HCT116 (cell line): ENCODE data around the gene VEPH1. TPM values are rescaled to one million over a fixed set of nuclear protein-coding genes. Genes with fewer than 3 reads are reported as not detected.

ENCODE experiments used
- ATAC-seq: fragments of 200-7000 bp; cut with Tn5 transposase; 2 replicates; pipeline ENCODE4 v1.9.1; 2020; ENCODE audit warnings: mild to moderate bottlenecking, moderate library complexity
- BruUV-seq: library from RNA; stranded (reverse); fragments of 400-500 nt; replicated peaks from 2 replicates; lab custom pipeline; 2021; lab: Mats Ljungman, UMichigan
- CTCF ChIA-PET: fragments of 300-600 bp; sonication (Branson Sonifier 250); formaldehyde crosslinking; loops from one replicate; lab custom pipeline; 2021; ENCODE audit warnings: antibody characterized with exemption; lab: Charles Lee
- POLR2A ChIA-PET: fragments of 300-600, 350-600 bp; sonication (Branson Sonifier 250); formaldehyde crosslinking; loops from one replicate; lab custom pipeline; 2021; ENCODE audit warnings: antibody characterized with exemption; lab: Charles Lee
- RAD21 ChIA-PET, 2 experiments: fragments of 300-600 bp; sonication (Branson Sonifier 250); formaldehyde crosslinking; loops; one replicate each; lab custom pipeline; 2023; ENCODE audit warnings: low total read pairs in 2 of 2; ENCODE audit not compliant: uncharacterized antibody in 2 of 2, unreplicated experiment in 2 of 2, low non-redundant PET in 1 of 2; lab: Charles Lee
- DNase-seq: peaks from one replicate; pipeline ENCODE4 v3.0.0-alpha.2; 2010; ENCODE audit warnings: low read depth, low spot score
- H2AFZ ChIP-seq: fragments of 200-600 bp; shearing (Covaris generic), sonication (generic); 2 replicates; pipeline ENCODE4 v1.6.1; 2017; ENCODE audit warnings: low read depth, mixed run types, mixed read lengths, antibody characterized with exemption, low read length; ENCODE audit not compliant: poor library complexity, severe bottlenecking
- H3K27ac ChIP-seq: 2 replicates; pipeline ENCODE4 v1.5.1; 2012; ENCODE audit warnings: low read depth, low read length
- H3K27me3 ChIP-seq: fragments of 200-600 bp; sonication (generic); 2 replicates; pipeline ENCODE4 v1.6.1; 2016; ENCODE audit warnings: mixed run types, low read length, mixed read lengths; ENCODE audit not compliant: insufficient read depth
- H3K36me3 ChIP-seq, 2 experiments: fragments of 200-500 bp in 1 of 2; fragments of 200-600 bp in 1 of 2; sonication (Bioruptor generic) in 1 of 2; sonication (generic) in 1 of 2; 2 replicates each; pipeline versions ENCODE4 v1.5.1 to v1.6.1; 2014 to 2016; ENCODE audit warnings: low read length in 2 of 2, inconsistent platforms in 1 of 2, mixed read lengths in 1 of 2, mixed run types in 1 of 2; ENCODE audit not compliant: insufficient read depth in 2 of 2, control insufficient read depth in 1 of 2
- H3K4me1 ChIP-seq, 2 experiments: fragments of 200-600 bp in 1 of 2; sonication (generic) in 1 of 2; 2 replicates each; pipeline versions ENCODE4 v1.5.1 to v1.6.1; 2012 to 2017; ENCODE audit warnings: low read length in 2 of 2, inconsistent platforms in 1 of 2, mild to moderate bottlenecking in 1 of 2, mixed read lengths in 1 of 2, mixed run types in 1 of 2, moderate library complexity in 1 of 2; ENCODE audit not compliant: insufficient read depth in 2 of 2, control insufficient read depth in 1 of 2
- H3K4me2 ChIP-seq: fragments of 200-600 bp; sonication (generic); 2 replicates; pipeline ENCODE4 v1.6.1; 2017; ENCODE audit warnings: mixed run types, low read length, mixed read lengths
- H3K4me3 ChIP-seq, 2 experiments: fragments of 200-600 bp in 1 of 2; sonication (generic) in 1 of 2; replicated peaks in 1 of 2; 2 replicates each; pipeline ENCODE4 v1.5.1; 2011 to 2016; ENCODE audit warnings: low read length in 2 of 2, control low read depth in 1 of 2, low read depth in 1 of 2, mild to moderate bottlenecking in 1 of 2, mixed read lengths in 1 of 2, mixed run types in 1 of 2
- H3K79me2 ChIP-seq: fragments of 200-600 bp; sonication (generic); 2 replicates; pipeline ENCODE4 v1.6.1; 2017; ENCODE audit warnings: mild to moderate bottlenecking, mixed run types, low read length, moderate library complexity, mixed read lengths; ENCODE audit not compliant: insufficient read depth
- H3K9ac ChIP-seq: fragments of 200-600 bp; sonication (generic); 2 replicates; pipeline ENCODE4 v1.6.1; 2016; ENCODE audit warnings: low read length, mixed read lengths
- H3K9me2 ChIP-seq: fragments of 200-600 bp; sonication (generic), shearing (Covaris generic); 2 replicates; pipeline ENCODE4 v1.6.1; 2017; ENCODE audit warnings: mixed run types, mild to moderate bottlenecking, moderate library complexity; ENCODE audit not compliant: insufficient read depth
- H3K9me3 ChIP-seq, 2 experiments: fragments of 200-500 bp in 1 of 2; fragments of 200-600 bp in 1 of 2; sonication (Bioruptor generic) in 1 of 2; sonication (generic) in 1 of 2; 2 replicates each; pipeline ENCODE4 v1.6.1; 2014 to 2017; ENCODE audit warnings: low read length in 2 of 2, mixed read lengths in 2 of 2, inconsistent platforms in 1 of 2, low read depth in 1 of 2, mild to moderate bottlenecking in 1 of 2, mixed run types in 1 of 2, moderate library complexity in 1 of 2; ENCODE audit not compliant: control insufficient read depth in 1 of 2, insufficient read depth in 1 of 2
- H4K20me1 ChIP-seq: fragments of 200-600 bp; sonication (generic), shearing (Covaris generic); 2 replicates; pipeline ENCODE4 v1.6.1; 2017; ENCODE audit warnings: mixed run types, mild to moderate bottlenecking, moderate library complexity; ENCODE audit not compliant: insufficient read depth
- CBX3 ChIP-seq: IDR thresholded peaks from 2 replicates; pipeline ENCODE4 v1.6.1; 2012; ENCODE audit warnings: low read depth
- CEBPB ChIP-seq: IDR thresholded peaks from 2 replicates; pipeline ENCODE4 v1.6.1; 2012; ENCODE audit warnings: low read depth
- CTCF ChIP-seq, 3 experiments: fragments of 200-600 bp in 1 of 3; sonication (generic) in 1 of 3; IDR thresholded peaks in 2 of 3; conservative IDR thresholded peaks in 1 of 3; 2 replicates each; pipeline ENCODE4 v1.5.1; 2012 to 2017; ENCODE audit warnings: low read depth in 2 of 3, low read length in 2 of 3, antibody characterized with exemption in 1 of 3, borderline replicate concordance in 1 of 3, control low read depth in 1 of 3, mild to moderate bottlenecking in 1 of 3, mixed read lengths in 1 of 3, mixed run types in 1 of 3, moderate library complexity in 1 of 3; ENCODE audit not compliant: insufficient read depth in 1 of 3
- EGR1 ChIP-seq: IDR thresholded peaks from 2 replicates; pipeline ENCODE4 v1.6.1; 2012; ENCODE audit warnings: low read depth
- EZH2phosphoT487 ChIP-seq: fragments of 200-600 bp; IDR thresholded peaks from 2 replicates; pipeline ENCODE4 v1.6.1; 2018; ENCODE audit warnings: antibody characterized with exemption, borderline replicate concordance
- FOSL1 ChIP-seq: IDR thresholded peaks from 2 replicates; pipeline ENCODE4 v1.6.1; 2012; ENCODE audit warnings: low read depth
- JUND ChIP-seq: IDR thresholded peaks from 2 replicates; pipeline ENCODE4 v1.6.1; 2012
- MAX ChIP-seq: IDR thresholded peaks from 2 replicates; pipeline ENCODE4 v1.6.1; 2012
- POLR2A ChIP-seq: IDR thresholded peaks from 2 replicates; pipeline ENCODE4 v1.7.0; 2011; ENCODE audit warnings: borderline replicate concordance; ENCODE audit not compliant: insufficient read depth, insufficient read length; ENCODE audit errors: extremely low read depth
- POLR2AphosphoS5 ChIP-seq: IDR thresholded peaks from 2 replicates; pipeline ENCODE4 v1.6.1; 2011; ENCODE audit warnings: mild to moderate bottlenecking, low read depth, low read length, moderate library complexity
- RAD21 ChIP-seq: IDR thresholded peaks from 2 replicates; pipeline ENCODE4 v1.6.1; 2012; ENCODE audit warnings: low read depth, mild to moderate bottlenecking
- REST ChIP-seq: IDR thresholded peaks from 2 replicates; pipeline ENCODE4 v1.6.1; 2012; ENCODE audit warnings: low read depth
- SIN3A ChIP-seq: IDR thresholded peaks from 2 replicates; pipeline ENCODE4 v1.6.1; 2012; ENCODE audit warnings: low read depth
- SP1 ChIP-seq: IDR thresholded peaks from 2 replicates; pipeline ENCODE4 v1.6.1; 2012; ENCODE audit warnings: low read depth
- SRF ChIP-seq: IDR thresholded peaks from 2 replicates; pipeline ENCODE4 v1.6.1; 2012; ENCODE audit warnings: low read depth
- TCF7L2 ChIP-seq: IDR thresholded peaks from 2 replicates; pipeline ENCODE4 v1.7.0; 2011; ENCODE audit warnings: borderline replicate concordance, inconsistent platforms; ENCODE audit not compliant: insufficient read depth, insufficient read length; ENCODE audit errors: extremely low read depth
- YY1 ChIP-seq: IDR thresholded peaks from 2 replicates; pipeline ENCODE4 v1.6.1; 2011; ENCODE audit warnings: low read length, low read depth, moderate library complexity, mild to moderate bottlenecking; ENCODE audit not compliant: insufficient replicate concordance; ENCODE audit errors: extremely low read depth
- intact Hi-C: fragments of 100-400 bp; cut with micrococcal nuclease; formaldehyde crosslinking; loops from 2 replicates; pipeline ENCODE4 v1.10.0; 2022
- total RNA-seq: library from RNA; stranded (reverse); gene quantifications from one replicate; pipeline ENCODE4 v1.2.1, GENCODE V29; 2021; ENCODE audit not compliant: unreplicated experiment

Gene VEPH1
- total RNA-seq, 1 experiment from 2014 or later = 4.9 TPM

GRCh38 chr3:157280786-157281185, 222.4 kb downstream of the VEPH1 start (continued):
- TF ChIP-seq MAX (no peak), REST (no peak), TCF7L2 (no peak)

- no peak overlapping the region for H2AFZ ChIP-seq
- DNase-seq (no peak), ATAC-seq (no peak)
- H4K20me1 ChIP-seq = no peaks in the 10 kb centered on the region
- no TSS peak for BruUV-seq
- ChIA-PET CTCF (no interaction called here), POLR2A (no interaction called here), RAD21 (no interaction called here)
- H3K27me3 ChIP-seq = no peaks in the 10 kb centered on the region
- no peak overlapping the region for H3K4me3 ChIP-seq
- no peak overlapping the region for H3K4me2 ChIP-seq
- H3K9me2 ChIP-seq = no peaks in the 10 kb centered on the region
- H3K9me3 ChIP-seq = no peaks in the 10 kb centered on the region
- H3K79me2 ChIP-seq = no peaks in the 10 kb centered on the region
- no peaks in the 10 kb centered on the region for H3K4me1 ChIP-seq
- H3K36me3 ChIP-seq = no peaks in the 10 kb centered on the region
- no peak overlapping the region for H3K27ac ChIP-seq
- H3K9ac ChIP-seq = no peak overlapping the region
- intact Hi-C loops = no loop called here
- no peak for TF ChIP-seq CBX3
- no peak for TF ChIP-seq REST
- TF ChIP-seq TCF7L2 = no peak
- no peak for TF ChIP-seq CEBPB
- no peak for TF ChIP-seq SP1
- TF ChIP-seq YY1 = no peak
- TF ChIP-seq SIN3A = no peak
- TF ChIP-seq EZH2phosphoT487 = no peak
- TF ChIP-seq EGR1 = no peak
- no peak for TF ChIP-seq POLR2A
- no peak for TF ChIP-seq POLR2AphosphoS5
- no peak for TF ChIP-seq MAX
- TF ChIP-seq SRF = no peak
- TF ChIP-seq CTCF (IDR thresholded peaks at IDR 0.05 in 2 of 3, conservative IDR thresholded peaks at IDR 0.05 in 1 of 3; ENCODE audit: borderline replicate concordance in 1 of 3, insufficient read depth in 1 of 3, low read depth in 2 of 3, low read length in 2 of 3) = no peak
- no peak for TF ChIP-seq JUND
- no peak for TF ChIP-seq RAD21
- TF ChIP-seq FOSL1 = no peak
Observed at GRCh38 chr3:157280354-157280753, 222.9 kb downstream of the VEPH1 start.
